ENCODE data around the gene SULT1C4.

DNA sequence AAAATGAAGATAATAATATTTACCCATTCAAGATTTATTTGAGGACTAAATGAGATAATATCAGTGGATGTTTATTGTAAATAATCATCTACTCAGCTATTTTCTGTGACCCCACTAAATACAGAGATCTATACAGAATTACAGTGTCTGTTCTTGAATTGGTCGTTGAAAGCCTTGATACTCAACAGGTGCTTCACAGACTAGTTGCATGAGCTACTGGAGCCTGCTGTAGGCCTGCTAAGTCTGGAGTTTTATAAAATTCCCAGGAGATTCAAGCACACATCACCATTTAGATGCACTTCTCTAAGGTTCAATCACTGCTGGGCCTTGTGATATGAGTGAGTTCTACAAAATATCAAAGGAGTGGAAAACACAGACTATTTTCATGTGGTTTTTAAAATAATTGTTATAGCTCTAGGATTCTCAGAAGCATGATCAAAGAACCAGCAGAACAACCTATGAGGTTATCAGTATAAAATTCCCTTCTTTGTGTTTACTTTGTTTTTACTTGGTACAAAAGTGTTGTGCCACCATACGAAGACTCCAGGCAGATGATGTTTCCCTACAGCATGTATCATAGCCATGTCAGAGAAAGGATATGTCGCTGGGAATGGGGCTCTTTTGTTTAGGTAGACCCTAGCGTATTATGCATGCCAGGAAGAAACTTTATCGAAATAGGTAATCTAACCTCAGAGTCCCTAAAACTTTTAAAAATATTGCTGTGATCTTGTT lies 7.1 kb downstream of the SULT1C4 start:
- TF ChIP-seq, protein P1, sequence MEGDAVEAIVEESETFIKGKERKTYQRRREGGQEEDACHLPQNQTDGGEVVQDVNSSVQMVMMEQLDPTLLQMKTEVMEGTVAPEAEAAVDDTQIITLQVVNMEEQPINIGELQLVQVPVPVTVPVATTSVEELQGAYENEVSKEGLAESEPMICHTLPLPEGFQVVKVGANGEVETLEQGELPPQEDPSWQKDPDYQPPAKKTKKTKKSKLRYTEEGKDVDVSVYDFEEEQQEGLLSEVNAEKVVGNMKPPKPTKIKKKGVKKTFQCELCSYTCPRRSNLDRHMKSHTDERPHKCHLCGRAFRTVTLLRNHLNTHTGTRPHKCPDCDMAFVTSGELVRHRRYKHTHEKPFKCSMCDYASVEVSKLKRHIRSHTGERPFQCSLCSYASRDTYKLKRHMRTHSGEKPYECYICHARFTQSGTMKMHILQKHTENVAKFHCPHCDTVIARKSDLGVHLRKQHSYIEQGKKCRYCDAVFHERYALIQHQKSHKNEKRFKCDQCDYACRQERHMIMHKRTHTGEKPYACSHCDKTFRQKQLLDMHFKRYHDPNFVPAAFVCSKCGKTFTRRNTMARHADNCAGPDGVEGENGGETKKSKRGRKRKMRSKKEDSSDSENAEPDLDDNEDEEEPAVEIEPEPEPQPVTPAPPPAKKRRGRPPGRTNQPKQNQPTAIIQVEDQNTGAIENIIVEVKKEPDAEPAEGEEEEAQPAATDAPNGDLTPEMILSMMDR (IDR thresholded peaks at IDR 0.05; ENCODE audit: low read depth, low read length, poor library complexity, severe bottlenecking): no peak
- TF ChIP-seq EZH2phosphoT487 (IDR thresholded peaks at IDR 0.05; ENCODE audit: borderline replicate concordance, low read length): no peak

Measured in DOHH2 (cell line).